ENCODE results near the gene TNFRSF4. TPM values are rescaled to one million over a fixed set of nuclear protein-coding genes. Genes with fewer than 3 reads are reported as not detected.
A peak's percentile ranks its signal among the peaks of the same experiment; 100 is the strongest.
"Not testable (repeated sequence)": the region's sequence is repeated elsewhere in the genome, so short reads cannot be mapped to it uniquely, and the experiment has no call there.

TNFRSF4 gene
- total RNA-seq, 1 experiment from 2014 or later, result 0.37 TPM

DNA sequence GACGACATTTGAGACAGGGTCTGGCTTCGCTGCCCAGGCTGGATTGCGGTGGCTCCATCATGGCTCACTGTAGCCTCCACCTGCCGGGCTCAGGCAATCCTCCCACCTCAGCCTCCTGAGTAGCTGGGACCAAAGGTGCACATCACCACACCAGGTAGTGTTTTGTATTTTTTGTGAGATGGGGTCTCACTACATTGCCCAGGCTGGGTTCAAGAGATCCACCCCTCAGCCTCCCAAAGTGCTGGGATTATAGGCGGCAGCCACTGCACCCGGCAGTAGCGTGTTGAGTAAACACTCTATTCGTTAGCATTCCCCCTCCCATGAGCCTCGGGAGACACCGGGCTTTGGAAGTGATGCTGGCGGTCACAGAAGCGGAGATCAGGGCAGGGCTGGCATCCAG lies 39.4 kb upstream of the TNFRSF4 start (continued):
- TF ChIP-seq, protein P1, sequence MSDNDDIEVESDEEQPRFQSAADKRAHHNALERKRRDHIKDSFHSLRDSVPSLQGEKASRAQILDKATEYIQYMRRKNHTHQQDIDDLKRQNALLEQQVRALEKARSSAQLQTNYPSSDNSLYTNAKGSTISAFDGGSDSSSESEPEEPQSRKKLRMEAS (IDR thresholded peaks at IDR 0.05), result no peak

GRCh38 chr1:1250786-1251284 lies 36.9 kb upstream of the TNFRSF4 start:
- Histone ChIP-seq H3K4me3 (replicated peaks in 1 of 2; ENCODE audit: low read depth in 1 of 2, low read length in 2 of 2) (no peak overlapping the region), H3K27me3 (ENCODE audit: insufficient read depth, low read length) (no peaks in the 10 kb centered on the region), H3K9me3 (ENCODE audit: control insufficient read depth in 1 of 2, insufficient read depth in 1 of 2, low read depth in 1 of 2, low read length in 2 of 2) (no peaks in the 10 kb centered on the region), H3K4me1 (ENCODE audit: control insufficient read depth in 1 of 2, insufficient read depth in 2 of 2, low read length in 2 of 2) (peaks cover 4 to 8% of the 10 kb centered on the region in 2 experiments; a peak in 3 of 4 replicates), H3K9me2 (ENCODE audit: insufficient read depth) (no peaks in the 10 kb centered on the region), H3K27ac (ENCODE audit: low read depth, low read length) (peak overlapping the region; percentile 58), H3K9ac (ENCODE audit: low read length) (no peak overlapping the region), H4K20me1 (ENCODE audit: insufficient read depth) (no peaks in the 10 kb centered on the region), H2AFZ (ENCODE audit: low read depth, low read length, poor library complexity, severe bottlenecking) (no peak overlapping the region), H3K36me3 (ENCODE audit: control insufficient read depth in 1 of 2, insufficient read depth in 2 of 2, low read length in 2 of 2) (peaks cover 3 to 17% of the 10 kb centered on the region in 2 experiments; a peak in 3 of 4 replicates), H3K4me2 (ENCODE audit: low read length) (no peak overlapping the region), H3K79me2 (ENCODE audit: insufficient read depth, low read length) (no peaks in the 10 kb centered on the region)
- ChIA-PET POLR2A (no interaction called here), RAD21 (ENCODE audit: low non-redundant PET in 1 of 2, low total read pairs in 2 of 2, uncharacterized antibody in 2 of 2, unreplicated experiment in 2 of 2) (interaction anchor here (0.8 to 1.6 kb wide), 2 partner anchors 129 kb away, joined by 3 to 6 read pairs; no protein-coding TSS in a partner anchor), CTCF (interaction anchor here (2.4 kb wide), 1 partner anchor 129 kb away, joined by 16 read pairs; no protein-coding TSS in a partner anchor)
- DNase-seq (ENCODE audit: low read depth, low spot score) (no peak), ATAC-seq (no peak; the same call in 1 of the 2 replicates)
- no TSS peak for BruUV-seq (replicated peaks)
- no peak for TF ChIP-seq SRF (IDR thresholded peaks at IDR 0.05; ENCODE audit: low read depth)
- TF ChIP-seq SIN3A (IDR thresholded peaks at IDR 0.05; ENCODE audit: low read depth), result no peak
- no peak for TF ChIP-seq EGR1 (IDR thresholded peaks at IDR 0.05; ENCODE audit: low read depth)
- TF ChIP-seq ZNF274 (IDR thresholded peaks at IDR 0.05; ENCODE audit: low read depth, low read length), result no peak
- TF ChIP-seq FOSL1 (IDR thresholded peaks at IDR 0.05; ENCODE audit: low read depth), result no peak
- TF ChIP-seq, protein P1 (IDR thresholded peaks at IDR 0.05), result no peak
- no peak for TF ChIP-seq CEBPB (IDR thresholded peaks at IDR 0.05; ENCODE audit: low read depth)
- TF ChIP-seq YY1 (IDR thresholded peaks at IDR 0.05; ENCODE audit: extremely low read depth, insufficient replicate concordance, low read depth, low read length), result no peak
- intact Hi-C loops (cut with micrococcal nuclease), result loop anchor here (2.0 kb wide), 1 partner anchor 128 kb away; no protein-coding TSS in a partner anchor

DNA sequence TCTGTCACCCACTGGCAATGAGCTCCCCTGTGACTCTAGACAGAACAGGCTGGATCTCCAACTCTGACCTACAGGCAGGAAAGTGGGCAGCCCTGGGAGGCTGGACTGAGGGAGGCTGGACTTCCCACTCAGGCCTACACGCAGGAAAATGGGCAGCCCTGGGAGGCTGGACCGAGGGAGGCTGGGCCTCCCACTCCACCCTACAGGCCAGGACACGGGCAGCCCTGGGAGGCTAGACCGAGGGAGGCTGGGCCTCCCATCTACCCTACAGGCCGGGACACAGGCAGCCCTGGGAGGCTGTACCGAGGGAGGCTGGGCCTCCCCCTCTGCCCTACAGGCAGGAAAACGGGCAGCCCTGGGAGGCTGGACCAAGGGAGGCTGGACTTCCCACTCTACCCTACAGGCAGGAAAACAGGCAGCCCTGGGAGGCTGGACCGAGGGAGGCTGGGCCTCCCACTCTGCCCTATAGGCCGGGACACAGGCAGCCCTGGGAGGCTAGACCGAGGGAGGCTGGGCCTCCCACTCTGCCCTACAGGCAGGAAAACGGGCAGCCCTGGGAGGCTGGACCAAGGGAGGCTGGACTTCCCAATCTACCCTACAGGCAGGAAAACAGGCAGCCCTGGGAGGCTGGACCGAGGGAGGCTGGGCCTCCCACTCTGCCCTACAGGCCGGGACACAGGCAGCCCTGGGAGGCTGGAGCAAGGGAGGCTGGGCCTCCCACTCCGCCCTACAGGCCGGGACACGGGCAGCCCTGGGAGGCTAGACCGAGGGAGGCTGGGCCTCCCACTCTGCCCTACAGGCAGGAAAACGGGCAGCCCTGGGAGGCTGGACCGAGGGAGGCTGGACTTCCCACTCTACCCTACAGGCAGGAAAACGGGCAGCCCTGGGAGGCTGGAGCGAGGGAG lies 34.3 kb upstream of the TNFRSF4 start:
- CTCF ChIA-PET; H4K20me1 ChIP-seq (ENCODE audit: insufficient read depth); H3K9ac ChIP-seq (ENCODE audit: low read length); intact Hi-C loops (cut with micrococcal nuclease); H3K27ac ChIP-seq (ENCODE audit: low read depth, low read length); H3K9me3 ChIP-seq (ENCODE audit: control insufficient read depth in 1 of 2, insufficient read depth in 1 of 2, low read depth in 1 of 2, low read length in 2 of 2); H3K27me3 ChIP-seq (ENCODE audit: insufficient read depth, low read length); H3K4me2 ChIP-seq (ENCODE audit: low read length); H3K4me3 ChIP-seq (replicated peaks in 1 of 2; ENCODE audit: low read depth in 1 of 2, low read length in 2 of 2); RAD21 ChIA-PET (ENCODE audit: low non-redundant PET in 1 of 2, low total read pairs in 2 of 2, uncharacterized antibody in 2 of 2, unreplicated experiment in 2 of 2); H2AFZ ChIP-seq (ENCODE audit: low read depth, low read length, poor library complexity, severe bottlenecking); H3K36me3 ChIP-seq (ENCODE audit: control insufficient read depth in 1 of 2, insufficient read depth in 2 of 2, low read length in 2 of 2); H3K9me2 ChIP-seq (ENCODE audit: insufficient read depth); H3K79me2 ChIP-seq (ENCODE audit: insufficient read depth, low read length); BruUV-seq (replicated peaks); DNase-seq (ENCODE audit: low read depth, low spot score); ATAC-seq: not testable (repeated sequence)
- POLR2A ChIA-PET, result interaction anchor here (0.8 kb wide), 1 partner anchor 26 kb away, joined by 3 read pairs; no protein-coding TSS in a partner anchor
- H3K4me1 ChIP-seq (ENCODE audit: control insufficient read depth in 1 of 2, insufficient read depth in 2 of 2, low read length in 2 of 2), result peaks cover 4 to 17% of the 10 kb centered on the region in 2 experiments; a peak in 3 of 4 replicates

Measured in HCT116 (cell line).